NCI-H1417 (cell line): ENCODE results near the gene TBC1D9B.
A peak's percentile ranks its signal among the peaks of the same experiment; 100 is the strongest.

Experiments
- DNase-seq, 3 experiments: peaks; one replicate each; lab custom pipeline; 2025; lab: John Stamatoyannopoulos, UW

The TBC1D9B gene

GRCh38 chr5:179906795-179907555 is 722 bp downstream of the TBC1D9B start:
- peak in 2 of 3 experiments; percentile 19 to 40 for DNase-seq

- no peak for DNase-seq
Observed at GRCh38 chr5:179906294-179906794, 1.4 kb downstream of the TBC1D9B start.

GRCh38 chr5:179905161-179905560 is 2.5 kb downstream of the TBC1D9B start:
- no peak for DNase-seq

- DNase-seq: no peak
Observed at GRCh38 chr5:179904463-179905160, 3.1 kb downstream of the TBC1D9B start.

- DNase-seq: no peak
Observed at GRCh38 chr5:179902763-179903158, 4.9 kb downstream of the TBC1D9B start.

GRCh38 chr5:179901915-179902762 is 5.6 kb downstream of the TBC1D9B start:
- DNase-seq: no peak

GRCh38 chr5:179901462-179901861 is 6.2 kb downstream of the TBC1D9B start:
- no peak for DNase-seq

- DNase-seq: no peak
Observed at GRCh38 chr5:179900711-179901110, 7.0 kb downstream of the TBC1D9B start.

- DNase-seq: no peak
Observed at GRCh38 chr5:179900206-179900605, 7.5 kb downstream of the TBC1D9B start.

- no peak for DNase-seq
Observed at GRCh38 chr5:179895861-179896260, 11.8 kb downstream of the TBC1D9B start.

GRCh38 chr5:179893958-179894895 is 13.5 kb downstream of the TBC1D9B start:
- no peak for DNase-seq

- no peak for DNase-seq
Observed at GRCh38 chr5:179893076-179893957, 14.4 kb downstream of the TBC1D9B start.

GRCh38 chr5:179892255-179892654 is 15.4 kb downstream of the TBC1D9B start:
- DNase-seq: no peak

GRCh38 chr5:179890751-179891682 is 16.7 kb downstream of the TBC1D9B start:
- no peak for DNase-seq

GRCh38 chr5:179889885-179890284 is 17.8 kb downstream of the TBC1D9B start:
- DNase-seq: no peak

- DNase-seq: no peak
Observed at GRCh38 chr5:179887802-179888201, 19.9 kb downstream of the TBC1D9B start.

GRCh38 chr5:179887095-179887494 is 20.6 kb downstream of the TBC1D9B start:
- DNase-seq: no peak

- no peak for DNase-seq
Observed at GRCh38 chr5:179886190-179886911, 21.3 kb downstream of the TBC1D9B start.
